DND-41 (cell line): Measurements from ENCODE around the gene MACROD2.

Experiments
- ATAC-seq: fragments of 200-7000 bp; cut with Tn5 transposase; 3 replicates; pipeline ENCODE4 v1.9.1; 2021; ENCODE audit warnings: low read depth; ENCODE audit not compliant: insufficient read depth
- DNase-seq: peaks from one replicate; pipeline ENCODE4 v3.0.0-alpha.2; 2020
- H2AFZ ChIP-seq: 2 replicates; pipeline ENCODE4 v1.6.0; 2012; ENCODE audit warnings: low read depth, low read length
- H3K27ac ChIP-seq: 2 replicates; pipeline ENCODE4 v1.5.1; 2012; ENCODE audit warnings: low read length, inconsistent platforms
- H3K27me3 ChIP-seq: fragments of 200-600 bp; sonication (generic); 2 replicates; pipeline ENCODE4 v1.6.0; 2012; ENCODE audit warnings: low read length, mild to moderate bottlenecking, inconsistent platforms; ENCODE audit not compliant: insufficient read depth, poor library complexity
- H3K36me3 ChIP-seq: 2 replicates; pipeline ENCODE4 v1.5.1; 2012; ENCODE audit warnings: low read length, inconsistent platforms; ENCODE audit not compliant: insufficient read depth
- H3K4me1 ChIP-seq: 2 replicates; pipeline ENCODE4 v1.5.1; 2012; ENCODE audit warnings: mild to moderate bottlenecking, low read length; ENCODE audit not compliant: insufficient read depth
- H3K4me2 ChIP-seq: 2 replicates; pipeline ENCODE4 v1.6.0; 2012; ENCODE audit warnings: mild to moderate bottlenecking, moderate library complexity, low read length, inconsistent platforms; ENCODE audit not compliant: insufficient read depth
- H3K4me3 ChIP-seq, 2 experiments: fragments of 200-600 bp in 1 of 2; shearing (Covaris generic) in 1 of 2; 2 replicates each; pipeline ENCODE4 v1.5.1; 2012 to 2016; ENCODE audit warnings: inconsistent platforms in 2 of 2, low read length in 2 of 2, mild to moderate bottlenecking in 2 of 2, low read depth in 1 of 2, moderate library complexity in 1 of 2
- H3K79me2 ChIP-seq: 2 replicates; pipeline ENCODE4 v1.6.0; 2012; ENCODE audit warnings: low read length, inconsistent platforms; ENCODE audit not compliant: insufficient read depth
- H3K9ac ChIP-seq: 2 replicates; pipeline ENCODE4 v1.6.0; 2012; ENCODE audit warnings: low read depth, mild to moderate bottlenecking, inconsistent platforms, low read length, moderate library complexity
- H3K9me3 ChIP-seq: 2 replicates; pipeline ENCODE4 v1.5.1; 2012; ENCODE audit warnings: low read length, moderate library complexity, mild to moderate bottlenecking, inconsistent platforms; ENCODE audit not compliant: insufficient read depth, severe bottlenecking
- H4K20me1 ChIP-seq: 2 replicates; pipeline ENCODE4 v1.6.0; 2012; ENCODE audit warnings: low read length; ENCODE audit not compliant: insufficient read depth
- EZH2 ChIP-seq: IDR thresholded peaks from 3 replicates; pipeline ENCODE4 v1.6.1; 2012; ENCODE audit warnings: borderline replicate concordance, low read depth, mild to moderate bottlenecking, moderate library complexity, low read length, inconsistent platforms; ENCODE audit not compliant: severe bottlenecking
- TF ChIP-seq, protein P1 (sequence below): IDR thresholded peaks from 2 replicates; pipeline ENCODE4 v1.5.1; 2012; ENCODE audit warnings: borderline replicate concordance, low read length, moderate library complexity, mild to moderate bottlenecking; ENCODE audit not compliant: poor library complexity, severe bottlenecking; ENCODE audit errors: extremely low read depth

Gene MACROD2

DNA sequence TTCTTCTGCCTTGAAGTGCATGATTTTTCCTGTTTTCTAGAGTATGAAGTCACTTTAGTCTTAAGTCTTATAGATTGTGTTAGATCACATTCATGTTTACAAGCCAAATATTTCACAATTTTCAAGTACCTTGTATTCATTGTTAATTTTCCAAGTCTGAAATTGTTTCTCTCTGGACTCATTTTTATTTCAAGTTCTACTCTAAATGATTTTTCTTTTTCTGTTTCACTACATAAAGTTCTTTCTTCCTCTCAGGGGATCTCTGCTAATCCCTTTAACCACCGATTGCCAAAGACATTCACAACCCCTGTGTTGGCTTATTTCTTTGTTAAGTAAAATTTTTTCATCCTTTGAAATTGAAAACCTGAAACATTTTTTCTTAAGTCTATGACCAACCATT is 1772.3 kb downstream of the MACROD2 start:
- H3K79me2 ChIP-seq, result no peaks in the 10 kb centered on the region
- DNase-seq (no peak), ATAC-seq (no peak)
- no peaks in the 10 kb centered on the region for H3K27me3 ChIP-seq
- no peaks in the 10 kb centered on the region for H3K4me1 ChIP-seq
- H3K9me3 ChIP-seq, result no peaks in the 10 kb centered on the region
- no peak overlapping the region for H2AFZ ChIP-seq
- no peak overlapping the region for H3K4me3 ChIP-seq
- no peak overlapping the region for H3K27ac ChIP-seq
- H3K9ac ChIP-seq, result no peak overlapping the region
- H3K36me3 ChIP-seq, result no peaks in the 10 kb centered on the region
- no peak overlapping the region for H3K4me2 ChIP-seq
- no peaks in the 10 kb centered on the region for H4K20me1 ChIP-seq
- TF ChIP-seq, protein P1, sequence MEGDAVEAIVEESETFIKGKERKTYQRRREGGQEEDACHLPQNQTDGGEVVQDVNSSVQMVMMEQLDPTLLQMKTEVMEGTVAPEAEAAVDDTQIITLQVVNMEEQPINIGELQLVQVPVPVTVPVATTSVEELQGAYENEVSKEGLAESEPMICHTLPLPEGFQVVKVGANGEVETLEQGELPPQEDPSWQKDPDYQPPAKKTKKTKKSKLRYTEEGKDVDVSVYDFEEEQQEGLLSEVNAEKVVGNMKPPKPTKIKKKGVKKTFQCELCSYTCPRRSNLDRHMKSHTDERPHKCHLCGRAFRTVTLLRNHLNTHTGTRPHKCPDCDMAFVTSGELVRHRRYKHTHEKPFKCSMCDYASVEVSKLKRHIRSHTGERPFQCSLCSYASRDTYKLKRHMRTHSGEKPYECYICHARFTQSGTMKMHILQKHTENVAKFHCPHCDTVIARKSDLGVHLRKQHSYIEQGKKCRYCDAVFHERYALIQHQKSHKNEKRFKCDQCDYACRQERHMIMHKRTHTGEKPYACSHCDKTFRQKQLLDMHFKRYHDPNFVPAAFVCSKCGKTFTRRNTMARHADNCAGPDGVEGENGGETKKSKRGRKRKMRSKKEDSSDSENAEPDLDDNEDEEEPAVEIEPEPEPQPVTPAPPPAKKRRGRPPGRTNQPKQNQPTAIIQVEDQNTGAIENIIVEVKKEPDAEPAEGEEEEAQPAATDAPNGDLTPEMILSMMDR, result no peak
- no peak for TF ChIP-seq EZH2

DNA sequence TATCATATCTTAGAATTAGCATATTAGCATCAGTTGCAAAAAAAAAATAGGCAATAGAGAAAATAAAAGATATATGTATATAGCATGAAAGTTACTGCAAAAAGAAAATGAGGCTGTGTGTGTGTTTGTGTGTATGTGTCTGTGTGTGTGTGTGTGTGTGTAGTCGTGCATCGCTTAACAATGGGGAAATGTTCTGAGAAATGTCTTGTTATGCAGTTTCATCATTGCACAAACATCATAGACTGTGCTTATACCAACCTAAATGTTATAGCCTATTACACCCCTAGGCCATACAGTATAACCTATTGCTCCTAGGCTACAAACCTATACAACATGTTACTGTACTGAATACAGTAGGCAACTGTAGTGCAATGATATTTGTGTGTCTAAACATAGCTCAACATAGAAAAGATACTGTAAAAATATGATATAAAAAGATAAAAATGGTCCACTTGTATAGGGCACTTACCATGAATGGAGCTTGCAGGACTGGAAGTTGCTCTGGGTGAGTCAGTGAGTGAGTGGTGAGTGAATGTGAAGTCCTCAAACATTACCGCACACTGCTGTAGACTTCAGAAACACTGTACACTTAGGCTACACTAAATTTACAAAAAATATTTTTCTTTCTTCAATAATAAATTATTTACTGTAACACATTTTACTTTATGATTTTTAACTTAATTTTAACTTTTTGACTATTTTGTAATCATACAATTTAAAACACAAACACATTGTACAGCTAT is 1772.9 kb downstream of the MACROD2 start:
- Histone ChIP-seq H3K4me1 (no peaks in the 10 kb centered on the region), H3K36me3 (no peaks in the 10 kb centered on the region), H3K27me3 (no peaks in the 10 kb centered on the region), H2AFZ (no peak overlapping the region), H3K4me3 (no peak overlapping the region), H3K4me2 (no peak overlapping the region), H3K79me2 (no peaks in the 10 kb centered on the region), H3K9me3 (no peaks in the 10 kb centered on the region), H3K27ac (no peak overlapping the region), H4K20me1 (no peaks in the 10 kb centered on the region), H3K9ac (no peak overlapping the region)
- DNase-seq (no peak), ATAC-seq (no peak)
- TF ChIP-seq EZH2, result no peak
- TF ChIP-seq, protein P1, result no peak

DNA sequence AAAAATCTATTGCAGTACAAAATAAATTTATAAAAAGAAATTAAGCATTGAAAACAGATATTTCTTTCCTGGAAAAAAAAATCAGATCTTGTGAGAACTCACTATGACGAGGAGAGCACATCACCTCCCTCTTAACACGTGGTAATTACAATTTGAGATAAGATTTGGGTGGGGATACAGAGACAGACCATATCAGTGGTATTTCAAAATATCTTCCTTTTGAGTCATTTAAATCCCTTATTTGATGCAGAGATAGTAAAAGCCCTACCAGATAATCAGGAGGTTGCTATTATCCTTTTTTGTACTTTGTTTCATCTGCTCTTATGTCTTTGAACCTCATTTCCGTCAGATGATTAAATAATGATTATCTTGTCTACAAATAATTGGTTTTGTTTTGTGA is 1777.5 kb downstream of the MACROD2 start:
- Histone ChIP-seq H3K4me1 (no peaks in the 10 kb centered on the region), H3K4me2 (no peak overlapping the region), H3K36me3 (no peaks in the 10 kb centered on the region), H4K20me1 (no peaks in the 10 kb centered on the region), H3K9me3 (no peaks in the 10 kb centered on the region), H3K27ac (no peak overlapping the region), H3K79me2 (no peaks in the 10 kb centered on the region), H3K27me3 (no peaks in the 10 kb centered on the region), H3K4me3 (no peak overlapping the region), H3K9ac (no peak overlapping the region), H2AFZ (no peak overlapping the region)
- DNase-seq (no peak), ATAC-seq (no peak)
- TF ChIP-seq, protein P1, result no peak
- TF ChIP-seq EZH2, result no peak
